OCI-LY1 (cell line): ENCODE data around the gene ELOVL4.

Source experiments
- H2AFZ ChIP-seq: fragments of 200-600 bp; sonication (generic), shearing (Covaris generic); 2 replicates; pipeline ENCODE4 v1.6.0; 2014; ENCODE audit warnings: antibody characterized with exemption, mild to moderate bottlenecking, low read length
- H3F3A ChIP-seq: fragments of 200-600 bp; sonication (generic), shearing (Covaris generic); 2 replicates; pipeline ENCODE4 v1.6.0; 2014; ENCODE audit warnings: mild to moderate bottlenecking, antibody characterized with exemption, low read length, moderate library complexity; ENCODE audit not compliant: insufficient read depth
- H3K27ac ChIP-seq: fragments of 200-600 bp; sonication (generic); 2 replicates; pipeline ENCODE4 v1.5.1; 2014; ENCODE audit warnings: low read length, mixed run types, mild to moderate bottlenecking, low read depth; ENCODE audit not compliant: poor library complexity, severe bottlenecking
- H3K27me3 ChIP-seq: fragments of 200-600 bp; sonication (generic); 2 replicates; pipeline ENCODE4 v1.6.0; 2014; ENCODE audit warnings: antibody characterized with exemption, mild to moderate bottlenecking, low read length, moderate library complexity; ENCODE audit not compliant: insufficient read depth
- H3K36me3 ChIP-seq: fragments of 200-600 bp; sonication (generic); 2 replicates; pipeline ENCODE4 v1.6.1; 2014; ENCODE audit warnings: mild to moderate bottlenecking, antibody characterized with exemption, low read length, moderate library complexity, mixed read lengths; ENCODE audit not compliant: insufficient read depth
- H3K4me1 ChIP-seq: fragments of 200-600 bp; sonication (generic); 2 replicates; pipeline ENCODE4 v1.5.1; 2014; ENCODE audit warnings: mild to moderate bottlenecking, low read length, moderate library complexity; ENCODE audit not compliant: insufficient read depth, severe bottlenecking
- H3K4me2 ChIP-seq: fragments of 200-600 bp; sonication (generic), shearing (Covaris generic); 2 replicates; pipeline ENCODE4 v1.6.1; 2014; ENCODE audit warnings: low read length
- H3K4me3 ChIP-seq: fragments of 200-600 bp; sonication (generic); 2 replicates; pipeline ENCODE4 v1.5.1; 2014; ENCODE audit warnings: low read length, low read depth, mild to moderate bottlenecking, mixed read lengths; ENCODE audit not compliant: poor library complexity, severe bottlenecking
- H3K79me2 ChIP-seq: fragments of 200-600 bp; shearing (Covaris generic); 2 replicates; pipeline ENCODE4 v1.6.1; 2016; ENCODE audit warnings: mixed run types, low read length, mixed read lengths; ENCODE audit not compliant: insufficient read depth
- H3K9ac ChIP-seq: fragments of 200-600 bp; sonication (generic), shearing (Covaris generic); 2 replicates; pipeline ENCODE4 v1.6.1; 2014; ENCODE audit warnings: mild to moderate bottlenecking, low read length, mixed read lengths
- H3K9me2 ChIP-seq: fragments of 200-600 bp; sonication (generic), shearing (Covaris generic); 2 replicates; pipeline ENCODE4 v1.6.1; 2014; ENCODE audit warnings: low read depth, mild to moderate bottlenecking, low read length, mixed read lengths
- H3K9me3 ChIP-seq: fragments of 200-600 bp; shearing (Covaris generic); 2 replicates; pipeline ENCODE4 v1.6.1; 2014; ENCODE audit warnings: low read length, mixed read lengths
- H4K20me1 ChIP-seq: fragments of 200-600 bp; sonication (generic), shearing (Covaris generic); 2 replicates; pipeline ENCODE4 v1.6.0; 2016; ENCODE audit warnings: mild to moderate bottlenecking, low read length; ENCODE audit not compliant: insufficient read depth
- CTCF ChIP-seq: fragments of 200-600 bp; sonication (generic), shearing (Covaris generic); IDR thresholded peaks from 2 replicates; pipeline ENCODE4 v1.5.1; 2017; ENCODE audit warnings: mild to moderate bottlenecking, antibody characterized with exemption, low read length, moderate library complexity, mixed read lengths
- EZH2 ChIP-seq: fragments of 200-600 bp; sonication (generic), shearing (Covaris generic); IDR thresholded peaks from 2 replicates; pipeline ENCODE4 v1.8.0; 2017; ENCODE audit warnings: borderline replicate concordance, mixed run types, mild to moderate bottlenecking, antibody characterized with exemption, low read length, moderate library complexity, mixed read lengths

Gene ELOVL4

GRCh38 chr6:79949233-79949632 is 1.9 kb upstream of the ELOVL4 start:
- Histone ChIP-seq H3K79me2 (no peaks in the 10 kb centered on the region), H3K9me2 (no peaks in the 10 kb centered on the region), H3K4me2 (peak overlapping the region; percentile 53), H2AFZ (peak overlapping the region; percentile 71; the same call in 1 of the 2 replicates), H3K27me3 (no peaks in the 10 kb centered on the region), H3K9ac (no peak overlapping the region), H3F3A (no peaks in the 10 kb centered on the region), H3K9me3 (no peaks in the 10 kb centered on the region), H3K4me3 (peak overlapping the region; percentile 37), H3K27ac (no peak overlapping the region), H4K20me1 (no peaks in the 10 kb centered on the region), H3K36me3 (no peaks in the 10 kb centered on the region), H3K4me1 (peaks cover 24% of the 10 kb centered on the region)
- TF ChIP-seq CTCF (peak; percentile 78), EZH2 (no peak)

DNA sequence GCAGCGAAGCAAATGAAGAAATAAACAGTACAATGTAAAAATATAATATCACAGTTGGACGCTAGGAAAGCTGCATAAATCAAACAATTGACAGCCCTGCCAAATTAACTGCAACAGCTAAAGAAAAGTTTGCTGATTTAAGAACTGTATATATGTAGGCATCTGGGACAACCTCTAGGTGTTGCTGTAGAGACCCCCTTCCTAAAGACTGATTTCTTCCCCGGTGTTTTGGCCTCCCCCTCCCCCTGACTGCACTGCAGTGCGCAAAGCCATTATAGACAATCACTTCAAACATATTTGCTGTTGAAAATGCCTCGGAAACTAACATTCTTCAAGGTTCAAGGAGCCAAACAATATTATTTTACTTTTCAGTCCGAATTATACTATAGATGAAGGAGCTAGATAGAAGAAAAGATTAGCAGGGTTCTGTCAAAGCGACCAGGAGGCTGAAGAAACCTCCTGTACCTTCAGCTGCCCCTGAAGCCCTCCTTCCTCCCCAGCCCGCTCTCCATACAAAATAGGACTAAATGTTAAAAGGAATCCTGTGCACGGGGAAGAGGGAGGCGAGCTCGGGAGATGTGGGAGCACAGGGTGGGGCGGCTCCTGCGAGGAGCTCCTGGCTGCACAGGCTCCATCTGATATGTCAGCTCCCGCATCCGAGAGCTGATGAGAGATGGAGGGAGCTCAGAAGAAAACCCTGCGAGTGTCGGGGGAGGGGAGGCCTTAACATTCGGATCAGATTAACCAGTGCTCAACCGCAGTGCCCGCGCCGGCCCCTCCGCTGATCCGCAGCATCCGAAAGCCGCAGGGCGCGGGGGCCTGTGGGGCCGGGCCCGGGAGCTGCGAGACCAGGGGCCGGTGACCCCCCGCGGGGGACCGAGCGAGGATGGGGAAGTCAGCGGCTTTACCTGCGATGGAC is 822 bp downstream of the ELOVL4 start:
- H3K4me1 ChIP-seq, result peaks cover 24% of the 10 kb centered on the region
- H3K4me2 ChIP-seq, result peak overlapping the region; percentile 78
- peak overlapping the region; percentile 64 for H3K4me3 ChIP-seq
- H3K9ac ChIP-seq, result peak overlapping the region; percentile 47
- no peaks in the 10 kb centered on the region for H3K36me3 ChIP-seq
- H3K27ac ChIP-seq, result no peak overlapping the region
- TF ChIP-seq CTCF (peak; percentile 49), EZH2 (no peak)
- H4K20me1 ChIP-seq, result no peaks in the 10 kb centered on the region
- no peaks in the 10 kb centered on the region for H3K9me2 ChIP-seq
- no peaks in the 10 kb centered on the region for H3K9me3 ChIP-seq
- H3F3A ChIP-seq, result no peaks in the 10 kb centered on the region
- H3K79me2 ChIP-seq, result no peaks in the 10 kb centered on the region
- H2AFZ ChIP-seq, result no peak overlapping the region
- no peaks in the 10 kb centered on the region for H3K27me3 ChIP-seq

GRCh38 chr6:79943133-79943532 is 4.2 kb downstream of the ELOVL4 start:
- no peaks in the 10 kb centered on the region for H3K9me2 ChIP-seq

More at GRCh38 chr6:79943133-79943532, 4.2 kb downstream of the ELOVL4 start:
- Histone ChIP-seq H3K4me1 (peaks cover 18% of the 10 kb centered on the region), H3K9ac (no peak overlapping the region), H4K20me1 (no peaks in the 10 kb centered on the region), H2AFZ (no peak overlapping the region), H3K4me3 (no peak overlapping the region), H3K9me3 (no peaks in the 10 kb centered on the region), H3K36me3 (no peaks in the 10 kb centered on the region), H3K4me2 (no peak overlapping the region), H3F3A (no peaks in the 10 kb centered on the region), H3K27ac (no peak overlapping the region), H3K79me2 (no peaks in the 10 kb centered on the region), H3K27me3 (no peaks in the 10 kb centered on the region)
- TF ChIP-seq CTCF (no peak), EZH2 (no peak)
